MV-4-11 (cell line): ENCODE measurements around the gene C2CD4C.
"Not testable (repeated sequence)": the region's sequence is repeated elsewhere in the genome, so short reads cannot be mapped to it uniquely, and the experiment has no call there.

ENCODE experiments used
- DNase-seq: peaks from one replicate; lab custom pipeline; 2025; lab: John Stamatoyannopoulos, UW

The C2CD4C gene

GRCh38 chr19:398719-399118 lies 10.2 kb downstream of the C2CD4C start:
- no peak for DNase-seq

GRCh38 chr19:397941-398706 lies 10.8 kb downstream of the C2CD4C start:
- no peak for DNase-seq

GRCh38 chr19:397321-397720 lies 11.6 kb downstream of the C2CD4C start:
- DNase-seq, result no peak

- DNase-seq, result no peak
Measured at GRCh38 chr19:395467-395866, 13.5 kb downstream of the C2CD4C start.

- not testable (repeated sequence) for DNase-seq
Measured at GRCh38 chr19:394857-395256, 14.1 kb downstream of the C2CD4C start.

- not testable (repeated sequence) for DNase-seq
Measured at GRCh38 chr19:393560-393959, 15.4 kb downstream of the C2CD4C start.

GRCh38 chr19:392375-392970 lies 16.5 kb downstream of the C2CD4C start:
- peak; percentile 43 for DNase-seq

GRCh38 chr19:391726-392374 lies 17.1 kb downstream of the C2CD4C start:
- DNase-seq, result no peak

- no peak for DNase-seq
Measured at GRCh38 chr19:391207-391557, 17.8 kb downstream of the C2CD4C start.

GRCh38 chr19:390386-391206 lies 18.4 kb downstream of the C2CD4C start:
- no peak for DNase-seq

- DNase-seq, result no peak
Measured at GRCh38 chr19:389935-390289, 19.0 kb downstream of the C2CD4C start.

GRCh38 chr19:389255-389934 lies 19.6 kb downstream of the C2CD4C start:
- no peak for DNase-seq

GRCh38 chr19:388691-389090 lies 20.3 kb downstream of the C2CD4C start:
- DNase-seq, result no peak

GRCh38 chr19:387777-388176 lies 21.2 kb downstream of the C2CD4C start:
- DNase-seq, result no peak

- DNase-seq, result not testable (repeated sequence)
Measured at GRCh38 chr19:386632-387301, 22.2 kb downstream of the C2CD4C start.

- DNase-seq, result not testable (repeated sequence)
Measured at GRCh38 chr19:386189-386588, 22.8 kb downstream of the C2CD4C start.

GRCh38 chr19:384799-385169 lies 24.2 kb downstream of the C2CD4C start:
- no peak for DNase-seq

- DNase-seq, result peak; percentile 60
Measured at GRCh38 chr19:383922-384798, 24.8 kb downstream of the C2CD4C start.

GRCh38 chr19:383040-383439 lies 25.9 kb downstream of the C2CD4C start:
- DNase-seq, result no peak

GRCh38 chr19:382578-382977 lies 26.4 kb downstream of the C2CD4C start:
- peak; percentile 85 for DNase-seq
